ENCODE data around the gene MEIS1.

DNA sequence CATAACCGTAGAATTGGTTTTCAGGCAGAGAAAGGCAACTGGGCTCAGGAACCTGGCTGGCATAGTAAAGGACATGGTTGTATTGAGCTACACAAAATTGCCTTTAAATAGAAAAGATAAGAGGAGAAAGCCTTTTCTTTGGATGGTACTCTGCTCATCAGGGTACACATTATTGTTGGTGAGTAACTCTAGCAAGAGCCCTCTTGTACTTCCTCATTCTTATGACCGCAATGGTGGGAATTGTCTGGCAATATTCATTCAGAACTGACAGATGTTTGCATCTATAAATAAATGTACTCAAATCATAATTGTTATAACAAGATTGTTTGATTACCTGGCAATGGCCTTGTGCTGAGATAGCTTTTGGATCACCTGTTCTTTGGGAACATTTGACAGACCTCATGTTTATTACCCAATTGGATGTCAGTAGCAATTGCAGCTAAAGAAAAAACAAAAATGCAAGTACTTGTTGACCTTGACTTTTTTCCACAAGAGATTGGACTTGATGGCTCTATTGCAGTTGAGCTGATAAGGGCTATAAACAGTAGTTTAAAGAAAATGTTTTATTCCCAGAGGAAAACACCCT lies 43.9 kb downstream of the MEIS1 start:
- TF ChIP-seq, protein P1, sequence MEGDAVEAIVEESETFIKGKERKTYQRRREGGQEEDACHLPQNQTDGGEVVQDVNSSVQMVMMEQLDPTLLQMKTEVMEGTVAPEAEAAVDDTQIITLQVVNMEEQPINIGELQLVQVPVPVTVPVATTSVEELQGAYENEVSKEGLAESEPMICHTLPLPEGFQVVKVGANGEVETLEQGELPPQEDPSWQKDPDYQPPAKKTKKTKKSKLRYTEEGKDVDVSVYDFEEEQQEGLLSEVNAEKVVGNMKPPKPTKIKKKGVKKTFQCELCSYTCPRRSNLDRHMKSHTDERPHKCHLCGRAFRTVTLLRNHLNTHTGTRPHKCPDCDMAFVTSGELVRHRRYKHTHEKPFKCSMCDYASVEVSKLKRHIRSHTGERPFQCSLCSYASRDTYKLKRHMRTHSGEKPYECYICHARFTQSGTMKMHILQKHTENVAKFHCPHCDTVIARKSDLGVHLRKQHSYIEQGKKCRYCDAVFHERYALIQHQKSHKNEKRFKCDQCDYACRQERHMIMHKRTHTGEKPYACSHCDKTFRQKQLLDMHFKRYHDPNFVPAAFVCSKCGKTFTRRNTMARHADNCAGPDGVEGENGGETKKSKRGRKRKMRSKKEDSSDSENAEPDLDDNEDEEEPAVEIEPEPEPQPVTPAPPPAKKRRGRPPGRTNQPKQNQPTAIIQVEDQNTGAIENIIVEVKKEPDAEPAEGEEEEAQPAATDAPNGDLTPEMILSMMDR (conservative IDR thresholded peaks at IDR 0.05; ENCODE audit: low read depth, low read length): no peak
- TF ChIP-seq EZH2 (IDR thresholded peaks at IDR 0.05; ENCODE audit: low read length, unreplicated experiment) (no peak), EZH2phosphoT487 (IDR thresholded peaks at IDR 0.05; ENCODE audit: borderline replicate concordance, low read length) (no peak)
